ENCODE results near the gene FHIT.

- TF ChIP-seq POLR2A (IDR thresholded peaks at IDR 0.05) (no peak), CTCF (IDR thresholded peaks at IDR 0.05) (no peak)
These were observed 1414.7 kb downstream of the FHIT start for GRCh38 chr3:59836531-59836930.
